Gastroesophageal sphincter (tissue), 3 donors: ENCODE data around the gene GABRB3.

Experiments used
- CTCF ChIP-seq, 4 experiments: fragments of 200-600 bp in 2 of 4; fragments of 450-650 bp in 2 of 4; sonication (generic) in 1 of 4; IDR thresholded peaks; one replicate each; pipeline ENCODE4 v1.5.1; 2017 to 2019; ENCODE audit warnings: antibody characterized with exemption in 4 of 4, mild to moderate bottlenecking in 2 of 4, moderate library complexity in 2 of 4
- EP300 ChIP-seq: sonication (generic); formaldehyde crosslinking; IDR thresholded peaks from one replicate; pipeline ENCODE4 v1.6.1; 2017; ENCODE audit warnings: antibody characterized with exemption, mild to moderate bottlenecking
- POLR2A ChIP-seq, 2 donors: fragments of 450-650 bp; IDR thresholded peaks; one replicate each; pipeline ENCODE4 v1.6.1; 2017; ENCODE audit warnings: antibody characterized with exemption in 2 of 2, mild to moderate bottlenecking in 2 of 2, moderate library complexity in 1 of 2
- POLR2AphosphoS5 ChIP-seq: sonication (generic); formaldehyde crosslinking; IDR thresholded peaks from one replicate; pipeline ENCODE4 v1.6.1; 2017; ENCODE audit warnings: antibody characterized with exemption

GRCh38 chr15:26561130-26561529, 211.7 kb downstream of the GABRB3 start:
- TF ChIP-seq CTCF (IDR thresholded peaks at IDR 0.05) (no peak), EP300 (no peak), POLR2A (IDR thresholded peaks at IDR 0.05) (no peak), POLR2AphosphoS5 (no peak)
